GM19438 (cell line): ENCODE results near the gene SERPINE2.
A peak's percentile ranks its signal among the peaks of the same experiment; 100 is the strongest.
"Not testable (repeated sequence)": the region's sequence is repeated elsewhere in the genome, so short reads cannot be mapped to it uniquely, and the experiment has no call there.

Experiments used
- ATAC-seq: cut with Tn5 transposase; IDR thresholded peaks from one replicate; pipeline ENCODE4 v1.9.1; 2021; ENCODE audit warnings: low read depth; ENCODE audit not compliant: unreplicated experiment

SERPINE2 gene

DNA sequence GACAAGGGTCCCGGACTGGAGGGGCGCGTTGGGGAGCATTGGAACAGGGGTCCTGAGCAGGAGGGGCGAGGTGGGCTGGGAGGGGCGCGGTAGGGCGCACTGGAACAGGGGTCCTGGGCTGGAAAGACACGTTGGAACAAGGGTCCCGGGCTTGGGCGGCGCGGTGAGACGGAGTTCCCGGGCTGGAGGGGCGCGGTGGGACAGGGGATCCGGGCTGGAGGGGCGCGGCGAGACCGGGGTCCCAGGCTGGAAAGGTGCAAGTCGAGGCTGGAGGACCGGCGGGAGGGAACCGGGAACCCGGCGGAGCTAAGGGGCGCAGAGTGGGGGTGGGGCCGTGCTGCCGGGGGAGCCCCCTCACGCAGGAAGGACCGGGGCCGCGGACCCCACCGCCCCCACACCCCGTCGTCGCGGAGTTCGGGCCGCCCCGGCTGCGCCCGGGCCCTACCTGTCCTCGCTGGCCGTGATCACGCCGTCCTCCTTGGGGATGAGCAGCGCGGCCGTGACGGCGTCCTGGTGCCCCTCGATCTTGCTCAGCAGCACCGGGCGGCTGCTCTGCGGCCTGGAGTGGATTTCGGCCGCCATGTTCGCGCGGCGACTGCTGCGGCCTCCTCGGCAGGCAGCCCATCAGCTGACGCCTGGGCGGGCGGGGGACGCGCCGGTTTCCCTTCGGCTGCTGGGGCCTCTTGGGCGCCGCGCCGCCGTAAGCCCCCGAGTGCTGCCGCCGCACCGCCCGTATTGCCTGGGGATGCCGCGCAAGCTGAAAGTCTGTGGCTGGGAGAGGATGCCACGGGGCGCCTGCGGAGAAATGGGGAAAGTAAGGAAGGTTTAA, 94.2 kb downstream of the SERPINE2 start, which contains the start of gene WDFY1:
WDFY1 (minus strand) TSS at position 633 of the 829 bp plus-strand sequence; CDS start at position 582, 51 bp downstream.
- peak; percentile 83 for ATAC-seq

DNA sequence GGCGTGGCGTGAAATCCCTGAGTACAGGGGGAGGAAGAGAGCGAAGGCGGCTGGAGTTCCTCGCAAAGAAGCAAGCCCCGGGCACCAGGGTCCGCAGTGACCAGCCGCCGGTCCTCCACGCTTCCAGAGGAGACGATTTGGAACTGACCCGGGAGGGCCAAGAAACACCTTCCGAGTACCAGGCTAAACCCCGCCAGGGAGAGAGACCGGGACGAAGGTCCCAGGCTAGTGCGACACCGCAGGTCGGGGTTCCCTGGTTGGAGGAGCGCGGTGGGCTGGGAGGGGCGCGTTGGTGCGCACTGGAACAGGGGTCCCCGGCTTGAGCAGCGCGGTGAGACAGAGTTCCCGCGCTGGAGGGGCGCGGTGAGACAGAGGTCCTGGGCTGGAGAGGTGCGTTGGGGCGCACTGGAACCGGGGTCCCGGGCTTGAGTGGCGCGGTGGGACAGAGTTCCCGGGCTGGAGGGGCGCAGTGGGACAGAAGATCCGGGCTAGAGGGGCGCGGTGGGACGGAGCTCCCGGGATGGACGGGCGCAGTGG, 94.9 kb downstream of the SERPINE2 start:
- peak; percentile 32 for ATAC-seq

DNA sequence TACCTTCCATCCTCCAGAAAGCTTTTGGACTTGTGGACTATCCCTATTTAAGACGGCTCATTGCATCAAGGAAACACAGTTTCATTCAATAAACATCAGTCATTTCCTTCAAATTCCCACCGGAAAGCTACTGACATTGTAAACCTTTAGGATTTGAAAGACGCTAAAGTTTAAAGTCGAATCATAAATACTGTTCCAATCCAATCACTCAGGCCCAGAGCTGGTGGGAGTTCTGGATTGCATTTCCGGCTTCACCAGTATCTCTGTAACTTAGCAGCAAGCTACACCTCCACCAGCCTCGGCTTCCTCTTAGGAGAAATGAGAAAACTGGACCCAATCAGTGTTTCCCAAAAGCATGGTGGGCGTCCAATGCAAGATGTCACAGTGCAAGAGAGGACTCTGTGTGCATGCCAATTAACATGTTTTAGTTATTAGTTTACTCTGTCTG, 95.5 kb downstream of the SERPINE2 start:
- no peak for ATAC-seq

DNA sequence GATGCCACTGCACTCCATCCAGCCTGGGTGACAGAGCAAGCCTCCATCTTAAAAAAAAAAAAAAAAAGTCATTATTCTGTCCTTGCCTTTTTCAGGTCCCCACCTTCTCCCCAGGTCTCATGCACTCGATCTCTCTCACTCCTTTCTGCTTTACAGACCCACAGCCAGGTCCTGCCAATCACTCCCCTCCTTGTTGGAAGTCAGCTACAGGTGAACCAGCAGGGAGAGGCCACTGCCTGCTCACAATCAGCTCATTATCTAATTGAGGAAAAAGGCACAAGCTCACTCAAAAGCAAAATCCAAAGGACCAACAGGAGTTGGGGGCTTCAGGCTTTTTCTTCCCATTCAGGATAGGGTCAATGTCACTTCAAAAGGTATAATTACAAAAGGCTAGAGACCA, 96.0 kb downstream of the SERPINE2 start:
- ATAC-seq, result no peak

DNA sequence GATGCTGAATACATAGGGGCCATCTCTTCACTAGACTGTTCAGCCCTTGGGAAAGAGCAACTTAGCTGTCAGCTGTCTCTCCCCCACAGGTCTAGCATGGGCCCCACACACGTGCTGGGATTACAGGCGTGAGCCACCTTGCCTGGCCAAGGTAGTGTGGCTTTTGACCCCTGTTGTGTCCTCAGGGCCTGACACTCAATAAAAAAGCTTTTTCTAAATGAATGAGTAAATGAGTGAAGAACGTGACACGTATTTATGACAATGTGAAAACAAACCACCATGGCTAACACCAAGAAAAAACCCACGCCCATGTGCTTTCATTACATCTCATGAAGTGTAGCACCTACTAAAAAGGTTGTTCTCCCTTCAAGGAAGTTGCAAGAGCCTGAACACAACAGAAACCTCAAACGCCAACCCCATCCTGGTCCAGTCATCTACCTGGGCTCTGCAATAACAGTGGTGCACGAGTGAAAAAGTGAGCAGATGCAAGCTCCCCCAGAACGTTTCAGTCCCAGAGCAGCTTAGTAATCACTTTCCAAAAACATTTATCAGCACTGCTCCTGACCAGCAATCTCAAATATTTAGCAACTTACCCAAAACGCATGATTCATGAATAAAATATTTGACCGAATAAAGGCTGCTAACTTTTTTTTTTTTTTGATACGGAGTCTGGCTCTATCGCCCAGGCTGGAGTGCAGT, 97.4 kb downstream of the SERPINE2 start:
- ATAC-seq, result no peak

DNA sequence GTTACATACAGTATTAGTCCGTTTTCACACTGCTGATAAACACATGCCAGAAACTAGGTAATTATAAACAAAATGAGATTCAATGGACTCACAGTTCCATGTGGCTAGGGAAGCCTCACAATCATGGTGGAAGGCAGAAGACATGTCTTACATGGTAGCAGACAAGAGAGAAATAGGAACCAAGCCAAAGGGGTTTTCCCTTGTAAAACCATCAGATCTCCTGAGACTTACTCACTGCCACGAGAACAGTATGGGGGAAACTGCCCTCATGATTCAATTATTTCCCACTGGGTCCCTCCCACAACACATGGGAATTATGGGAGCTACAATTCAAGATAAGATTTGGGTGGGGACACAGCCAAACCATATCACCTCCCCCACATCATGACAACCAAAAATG, 99.6 kb downstream of the SERPINE2 start:
- not testable (repeated sequence) for ATAC-seq

DNA sequence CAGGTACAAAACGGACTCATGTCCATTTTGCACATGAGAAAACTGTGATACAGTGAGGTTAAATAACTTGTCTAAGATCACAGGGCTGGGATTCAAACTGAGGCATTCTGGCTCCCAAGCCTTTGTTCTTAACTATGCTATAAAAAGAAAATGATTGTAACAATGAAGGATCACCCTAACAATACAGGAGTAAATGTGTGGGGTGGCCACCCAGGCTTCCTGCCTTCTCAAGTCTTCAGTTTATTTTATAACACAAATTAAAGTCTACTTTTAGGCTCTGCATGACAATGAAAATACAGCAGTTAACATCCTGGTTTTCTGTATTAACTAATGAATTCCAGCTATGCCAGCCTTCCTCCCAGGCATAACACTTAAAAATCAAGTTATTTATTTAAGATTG, 101.6 kb downstream of the SERPINE2 start:
- ATAC-seq, result no peak

DNA sequence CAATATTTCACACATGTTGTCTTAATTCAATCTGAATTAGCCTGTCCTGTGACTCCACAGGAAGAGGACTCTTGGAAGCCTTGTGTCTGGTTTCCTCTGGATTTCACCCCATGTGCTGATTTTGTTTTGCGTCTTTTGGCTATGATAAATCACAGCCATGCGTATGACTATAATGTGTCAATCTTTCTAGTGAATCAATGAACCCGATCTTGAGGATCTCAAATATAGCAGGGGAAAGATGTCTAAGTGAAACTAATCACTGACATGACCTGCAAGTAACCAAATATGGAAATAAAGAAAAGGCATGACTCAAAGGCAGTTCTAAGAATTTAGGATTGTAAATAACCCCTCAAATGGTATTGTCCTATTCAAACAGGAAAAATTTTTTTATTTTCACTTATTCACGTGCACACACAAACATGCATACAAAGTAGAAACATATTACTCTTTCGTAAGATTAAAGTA, 102.2 kb downstream of the SERPINE2 start:
- ATAC-seq, result no peak

DNA sequence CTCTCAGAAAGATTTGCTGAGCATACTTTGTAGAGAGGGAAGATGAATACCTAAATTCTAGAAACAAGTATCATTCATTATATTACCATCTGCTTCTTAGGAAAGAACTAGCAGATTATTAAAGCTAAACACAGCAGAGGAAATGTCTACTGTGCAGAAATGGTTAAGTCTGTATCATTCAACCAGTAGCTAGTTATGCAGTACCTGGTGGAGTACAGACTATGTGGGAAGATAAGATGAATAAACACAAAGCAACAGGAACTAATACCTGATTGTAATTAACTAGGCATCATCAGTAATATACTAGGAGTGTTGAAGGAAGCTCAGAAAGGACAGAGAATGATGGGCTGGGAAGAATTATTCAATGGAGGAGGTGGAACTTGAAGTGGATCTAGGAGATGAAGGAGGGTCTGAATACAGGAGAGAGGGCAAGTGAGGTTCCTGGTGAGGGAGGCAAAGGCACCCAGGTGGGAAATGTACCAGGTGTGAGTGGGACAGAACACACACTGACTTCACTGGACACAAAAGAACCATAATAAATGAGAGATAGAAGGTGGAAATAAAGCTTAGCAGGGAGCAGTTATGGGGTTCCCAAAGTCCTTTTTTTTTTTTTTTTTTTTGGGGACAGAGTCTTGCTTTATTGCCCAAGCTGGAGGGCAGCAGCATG, 103.5 kb downstream of the SERPINE2 start:
- no peak for ATAC-seq

DNA sequence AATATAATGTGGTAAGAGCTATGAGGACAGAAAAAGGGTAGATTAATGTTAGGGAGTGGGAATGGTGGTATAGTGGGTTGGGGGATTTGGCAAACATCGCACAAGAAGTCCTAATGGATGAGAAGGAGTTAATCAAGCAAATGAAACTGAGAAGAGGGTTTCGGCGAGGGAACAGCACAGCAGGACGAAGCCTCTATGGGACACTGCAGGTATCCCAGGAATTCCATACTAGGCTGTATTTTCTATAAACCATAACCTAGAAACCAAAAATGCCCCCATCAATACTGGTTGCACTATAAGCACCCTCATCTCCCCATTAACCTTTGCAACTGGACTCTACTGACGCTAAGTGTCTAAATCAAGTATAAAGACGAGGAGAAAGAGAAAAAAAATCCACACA, 104.2 kb downstream of the SERPINE2 start:
- ATAC-seq, result no peak

DNA sequence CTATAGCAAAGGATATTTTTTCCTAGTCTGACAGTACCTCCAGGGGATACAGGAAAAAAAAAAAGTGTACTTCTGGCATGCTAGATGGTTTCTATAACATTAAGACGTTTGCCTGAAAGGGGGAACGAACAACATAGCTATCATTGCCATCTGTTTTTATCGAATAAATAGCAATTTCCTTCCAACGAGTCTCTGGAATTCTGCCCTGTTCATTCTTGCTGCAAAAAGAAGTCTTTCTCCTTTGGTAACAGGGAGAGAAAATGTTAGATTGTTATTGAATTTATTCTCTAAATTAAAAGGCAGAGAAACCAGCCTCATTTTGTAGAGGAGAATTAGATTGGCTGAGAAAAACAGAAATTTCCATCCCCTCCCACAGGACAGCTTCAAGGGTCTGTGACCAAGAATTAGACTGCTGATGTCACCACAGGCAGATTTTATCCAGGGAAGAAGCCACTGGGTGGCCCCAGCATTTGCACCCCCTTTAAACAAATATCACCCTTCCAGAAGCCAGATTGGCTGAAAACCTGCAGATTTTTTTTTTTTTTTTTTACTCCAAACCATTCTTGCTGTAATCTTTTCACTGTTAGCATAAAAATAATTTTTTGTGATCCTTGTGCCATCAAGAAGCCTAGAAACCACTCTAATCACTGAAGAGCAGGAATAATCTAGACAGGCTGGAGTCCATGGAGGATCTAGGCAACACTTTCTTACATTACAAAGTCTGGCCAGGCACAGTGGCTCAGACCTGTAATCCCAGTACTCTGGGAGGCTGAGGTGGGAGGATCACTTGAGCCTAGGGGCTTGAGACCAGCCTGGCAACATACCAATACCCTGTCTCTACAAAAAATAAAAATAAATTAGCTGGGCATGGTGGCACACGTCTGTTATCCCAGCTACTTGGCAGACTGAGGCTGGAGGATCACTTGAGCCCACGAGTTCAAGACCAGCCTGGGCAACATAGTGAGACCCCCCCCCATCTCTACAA, 106.0 kb downstream of the SERPINE2 start:
- ATAC-seq, result no peak

DNA sequence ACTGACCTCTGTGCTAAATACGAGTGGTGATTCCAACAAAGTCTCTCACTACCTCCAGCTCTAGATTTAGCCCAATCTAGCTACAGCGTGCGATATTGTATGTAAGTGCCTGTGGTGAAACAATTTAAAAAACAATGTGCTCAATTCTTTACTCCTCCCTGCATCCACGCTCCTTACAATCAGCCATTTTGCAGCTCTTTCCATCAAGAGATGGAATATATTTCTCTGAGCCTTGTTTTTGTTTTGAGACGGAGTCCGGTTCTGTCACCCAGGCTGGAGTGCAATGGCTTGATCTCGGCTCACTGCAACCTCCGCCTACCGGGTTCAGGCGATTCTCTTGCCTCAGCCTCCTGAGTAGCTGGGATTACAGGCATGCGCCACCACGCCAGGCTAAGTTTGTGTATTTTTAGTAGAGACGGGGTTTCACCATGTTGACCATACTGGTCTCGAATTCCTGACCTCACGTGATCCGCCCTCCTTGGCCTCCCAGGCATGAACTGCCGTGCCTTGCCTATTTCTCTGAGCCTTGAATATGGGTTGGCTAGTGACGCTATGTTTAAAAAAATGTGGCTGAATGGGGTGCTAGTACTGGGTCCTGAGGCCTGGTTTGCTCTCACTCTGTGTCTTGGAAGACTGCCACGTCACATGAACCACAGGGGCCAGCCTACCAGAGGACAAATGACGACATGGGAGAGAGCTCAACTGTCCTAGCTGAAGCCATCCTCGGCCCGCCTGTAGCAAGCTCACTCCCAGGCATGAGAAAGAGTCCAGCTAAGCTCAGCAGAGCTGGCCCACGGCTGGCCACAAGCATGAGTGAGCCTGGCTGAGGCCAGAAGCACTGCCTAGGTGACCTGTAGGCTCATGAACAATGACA, 108.7 kb downstream of the SERPINE2 start:
- ATAC-seq, result no peak

DNA sequence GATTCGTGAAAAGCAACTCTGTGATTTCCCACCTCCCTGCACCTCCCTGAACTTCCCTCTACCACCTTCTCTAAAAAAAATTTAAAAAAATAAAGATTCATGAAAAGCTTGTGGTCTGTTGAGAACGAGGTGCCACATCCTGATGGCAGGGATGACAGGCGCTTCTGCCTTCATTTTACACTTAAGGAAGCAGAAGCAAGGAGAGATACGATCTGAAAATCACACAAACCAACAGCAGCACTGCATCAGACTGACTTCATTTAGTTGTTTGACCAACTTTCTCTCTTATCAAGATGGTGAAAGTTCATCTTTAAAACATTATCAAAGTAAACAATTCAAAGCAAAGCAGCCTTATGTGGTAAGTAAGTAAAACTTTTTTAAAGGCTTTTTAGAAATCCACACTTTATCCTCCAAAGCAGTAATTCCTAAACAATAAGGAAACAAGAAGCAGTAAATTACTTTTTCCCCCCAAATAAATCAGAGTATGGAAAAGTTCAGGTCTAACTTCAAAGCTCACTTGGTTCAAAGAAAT, 109.4 kb downstream of the SERPINE2 start:
- ATAC-seq, result no peak

DNA sequence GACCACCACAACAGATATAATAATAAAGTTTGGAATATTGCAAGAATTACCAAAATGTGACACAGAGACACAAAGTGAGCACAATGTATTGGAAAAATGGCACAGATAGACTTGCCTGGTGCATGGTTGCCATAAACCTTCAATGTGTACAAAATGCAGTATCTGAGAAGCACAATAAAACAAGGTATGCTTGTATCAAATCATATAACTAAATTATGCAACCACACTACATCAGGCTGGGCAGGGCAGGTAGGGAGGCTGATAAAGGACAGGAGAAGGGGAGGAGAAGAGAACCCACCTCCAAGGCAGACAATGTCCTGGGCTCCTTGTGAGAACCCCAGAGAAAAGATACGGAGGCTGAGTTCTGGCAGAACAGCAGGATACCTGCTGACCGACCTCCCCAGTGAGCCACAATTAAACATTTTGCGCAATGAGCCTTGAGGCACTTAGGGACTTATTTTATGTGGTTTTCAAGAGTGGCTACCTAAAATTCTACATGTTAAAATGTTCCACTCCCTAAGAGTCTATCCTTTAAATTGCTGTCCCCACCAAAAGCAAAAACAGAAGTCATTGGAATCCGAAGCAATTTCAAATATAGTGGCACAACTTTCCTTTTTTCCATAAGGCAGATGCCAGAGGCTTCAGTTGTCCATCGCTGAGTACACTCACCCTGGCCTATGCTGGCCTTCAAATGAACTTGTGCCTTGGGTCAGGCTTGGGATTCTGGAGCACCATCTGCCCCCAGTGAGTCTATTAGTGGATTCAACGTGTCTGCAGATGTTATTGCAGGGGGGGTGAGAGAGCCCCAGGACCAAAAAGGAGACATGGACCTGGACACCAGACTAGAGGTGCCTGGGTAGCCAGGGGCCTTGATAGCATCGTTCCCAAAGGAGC, 110.7 kb downstream of the SERPINE2 start:
- no peak for ATAC-seq

DNA sequence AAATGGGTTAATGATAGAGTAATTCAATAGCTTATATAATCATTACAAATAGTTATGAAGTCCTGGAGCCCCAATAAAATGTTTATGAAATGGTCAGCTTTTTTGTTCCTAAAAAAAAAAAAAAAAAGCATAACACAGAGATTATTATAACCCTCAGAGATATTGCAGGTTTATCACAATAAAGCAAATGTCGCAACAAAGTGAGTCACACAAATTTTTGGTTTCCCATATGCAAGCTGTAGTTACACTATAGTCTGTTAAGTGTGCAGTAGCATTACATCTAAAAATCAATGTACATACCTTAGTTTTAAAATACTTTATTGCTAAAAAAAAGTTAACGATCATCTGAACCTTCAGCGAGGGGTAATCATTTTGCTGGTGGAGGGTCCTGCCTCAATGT, 114.0 kb downstream of the SERPINE2 start:
- no peak for ATAC-seq
